Neural cell (in vitro differentiated cells): ENCODE data around the gene ZNF507. TPM values are rescaled to one million over a fixed set of nuclear protein-coding genes. Genes with fewer than 3 reads are reported as not detected.

Experiments
- H2AFZ ChIP-seq: fragments of 200-600, 300-800 bp; sonication (generic), shearing (Covaris generic); 2 replicates; pipeline ENCODE4 v1.6.0; 2014; ENCODE audit warnings: low read depth, mild to moderate bottlenecking, antibody characterized with exemption, low read length, moderate library complexity
- H3F3A ChIP-seq: fragments of 200-600 bp; shearing (Covaris generic); 2 replicates; pipeline ENCODE4 v1.6.1; 2016; ENCODE audit warnings: mild to moderate bottlenecking, moderate library complexity, mixed read lengths, antibody characterized with exemption, low read length; ENCODE audit not compliant: insufficient read depth, poor library complexity, severe bottlenecking
- H3K27ac ChIP-seq: fragments of 200-600, 300-800 bp; sonication (generic), shearing (Covaris generic); 2 replicates; pipeline ENCODE4 v1.5.1; 2014; ENCODE audit warnings: mild to moderate bottlenecking, low read length, moderate library complexity
- H3K27me3 ChIP-seq: fragments of 300-800, 200-600 bp; sonication (generic), shearing (Covaris generic); 2 replicates; pipeline ENCODE4 v1.6.0; 2014; ENCODE audit warnings: mild to moderate bottlenecking, low read depth, low read length, moderate library complexity; ENCODE audit not compliant: insufficient read depth
- H3K36me3 ChIP-seq: fragments of 300-800, 200-600 bp; sonication (generic), shearing (Covaris generic); 2 replicates; pipeline ENCODE4 v1.5.1; 2014; ENCODE audit warnings: mild to moderate bottlenecking, antibody characterized with exemption, low read length, moderate library complexity; ENCODE audit not compliant: insufficient read depth
- H3K4me2 ChIP-seq: fragments of 300-800, 200-600 bp; sonication (generic), shearing (Covaris generic); 2 replicates; pipeline ENCODE4 v1.6.0; 2014; ENCODE audit warnings: mild to moderate bottlenecking, low read length
- H3K4me3 ChIP-seq: fragments of 300-800, 200-600 bp; sonication (generic), shearing (Covaris generic); 2 replicates; pipeline ENCODE4 v1.5.1; 2014; ENCODE audit warnings: mild to moderate bottlenecking, low read length, moderate library complexity
- H3K79me2 ChIP-seq: fragments of 200-600 bp; shearing (Covaris generic); replicated peaks from 2 replicates; pipeline ENCODE4 v1.6.0; 2014; ENCODE audit warnings: mild to moderate bottlenecking, low read length, moderate library complexity; ENCODE audit not compliant: insufficient read depth
- H3K9ac ChIP-seq: fragments of 300-800, 200-600 bp; sonication (generic), shearing (Covaris generic); 2 replicates; pipeline ENCODE4 v1.6.1; 2016; ENCODE audit warnings: mild to moderate bottlenecking, low read length, mixed read lengths
- H3K9me2 ChIP-seq: fragments of 200-600 bp; shearing (Covaris generic); 2 replicates; pipeline ENCODE4 v1.6.1; 2016; ENCODE audit warnings: mild to moderate bottlenecking, low read length, mixed read lengths; ENCODE audit not compliant: insufficient read depth
- H3K9me3 ChIP-seq: fragments of 200-600, 300-800 bp; sonication (generic), shearing (Covaris generic); 2 replicates; pipeline ENCODE4 v1.6.1; 2016; ENCODE audit warnings: mild to moderate bottlenecking, mixed run types, low read length, moderate library complexity, mixed read lengths
- H4K20me1 ChIP-seq: fragments of 200-600 bp; shearing (Covaris generic); 2 replicates; pipeline ENCODE4 v1.6.1; 2016; ENCODE audit warnings: mild to moderate bottlenecking, mixed run types; ENCODE audit not compliant: insufficient read depth
- EP300 ChIP-seq: fragments of 450-650 bp; conservative IDR thresholded peaks from 2 replicates; pipeline ENCODE4 v1.6.1; 2014; ENCODE audit warnings: antibody characterized with exemption, mild to moderate bottlenecking, moderate library complexity; ENCODE audit not compliant: poor library complexity, severe bottlenecking
- EZH2 ChIP-seq: fragments of 200-600, 300-800 bp; shearing (Covaris generic), sonication (generic); IDR thresholded peaks from 2 replicates; pipeline ENCODE4 v1.6.1; 2014; ENCODE audit warnings: antibody characterized with exemption, low read length, borderline replicate concordance, mild to moderate bottlenecking; ENCODE audit not compliant: insufficient read depth, poor library complexity, severe bottlenecking
- MXI1 ChIP-seq: fragments of 450-650 bp; conservative IDR thresholded peaks from 2 replicates; pipeline ENCODE4 v1.6.1; 2014; ENCODE audit warnings: antibody characterized with exemption, mild to moderate bottlenecking; ENCODE audit not compliant: poor library complexity, severe bottlenecking
- POLR2AphosphoS5 ChIP-seq: IDR thresholded peaks from 2 replicates; pipeline ENCODE4 v1.6.1; 2012
- RAD21 ChIP-seq: fragments of 450-650 bp; conservative IDR thresholded peaks from 2 replicates; pipeline ENCODE4 v1.6.1; 2014; ENCODE audit warnings: antibody characterized with exemption, mild to moderate bottlenecking, moderate library complexity
- SMC3 ChIP-seq: fragments of 450-650 bp; conservative IDR thresholded peaks from 2 replicates; pipeline ENCODE4 v1.6.1; 2014; ENCODE audit warnings: antibody characterized with exemption, mild to moderate bottlenecking, moderate library complexity; ENCODE audit not compliant: poor library complexity
- TAF1 ChIP-seq: IDR thresholded peaks from 2 replicates; pipeline ENCODE4 v1.6.1; 2012; ENCODE audit warnings: low read depth
- polyA plus RNA-seq: library from polyadenylated mRNA; depleted of rRNA; stranded (reverse); fragments of >200 nt; gene quantifications from 2 replicates; pipeline ENCODE4 v1.2.3, GENCODE V29; 2014
- TF ChIP-seq, protein P1 (sequence below): IDR thresholded peaks from 2 replicates; pipeline ENCODE4 v1.6.1; 2012; ENCODE audit warnings: borderline replicate concordance
- TF ChIP-seq, protein P2 (sequence below): fragments of 450-650 bp; IDR thresholded peaks from 2 replicates; pipeline ENCODE4 v1.5.1; 2014; ENCODE audit warnings: antibody characterized with exemption, mild to moderate bottlenecking, moderate library complexity; ENCODE audit not compliant: poor library complexity, severe bottlenecking

Gene ZNF507
- polyA plus RNA-seq, 1 donor from 2014 or later = 9.9 TPM

DNA sequence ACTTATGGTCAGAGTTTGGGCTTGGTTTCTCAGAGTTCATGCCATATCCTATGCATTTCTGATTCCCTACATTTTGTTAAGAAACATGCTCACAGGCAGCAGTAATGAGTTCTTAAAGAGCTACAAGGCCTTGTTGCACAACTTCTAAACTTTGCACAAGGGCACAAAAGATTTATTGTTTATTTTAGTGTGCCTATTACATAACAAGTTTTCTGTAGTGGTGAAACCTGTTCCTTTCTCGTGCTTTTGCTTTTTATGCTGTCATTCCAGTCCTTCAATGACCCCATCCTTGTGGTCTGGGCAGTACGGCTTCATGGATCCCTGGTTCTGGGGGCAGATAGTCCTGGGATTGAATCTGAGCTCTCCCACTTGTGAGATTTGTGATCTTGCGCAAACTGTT, 17.8 kb downstream of the ZNF507 start:
- H3K9ac ChIP-seq = no peak overlapping the region
- no peaks in the 10 kb centered on the region for H3K27me3 ChIP-seq
- no peaks in the 10 kb centered on the region for H3F3A ChIP-seq
- H2AFZ ChIP-seq = no peak overlapping the region
- no peaks in the 10 kb centered on the region for H3K9me2 ChIP-seq
- H3K4me3 ChIP-seq = no peak overlapping the region
- TF ChIP-seq POLR2AphosphoS5 (no peak), MXI1 (no peak), SMC3 (no peak), TAF1 (no peak), EP300 (no peak), EZH2 (no peak), RAD21 (no peak)
- TF ChIP-seq, protein P1, sequence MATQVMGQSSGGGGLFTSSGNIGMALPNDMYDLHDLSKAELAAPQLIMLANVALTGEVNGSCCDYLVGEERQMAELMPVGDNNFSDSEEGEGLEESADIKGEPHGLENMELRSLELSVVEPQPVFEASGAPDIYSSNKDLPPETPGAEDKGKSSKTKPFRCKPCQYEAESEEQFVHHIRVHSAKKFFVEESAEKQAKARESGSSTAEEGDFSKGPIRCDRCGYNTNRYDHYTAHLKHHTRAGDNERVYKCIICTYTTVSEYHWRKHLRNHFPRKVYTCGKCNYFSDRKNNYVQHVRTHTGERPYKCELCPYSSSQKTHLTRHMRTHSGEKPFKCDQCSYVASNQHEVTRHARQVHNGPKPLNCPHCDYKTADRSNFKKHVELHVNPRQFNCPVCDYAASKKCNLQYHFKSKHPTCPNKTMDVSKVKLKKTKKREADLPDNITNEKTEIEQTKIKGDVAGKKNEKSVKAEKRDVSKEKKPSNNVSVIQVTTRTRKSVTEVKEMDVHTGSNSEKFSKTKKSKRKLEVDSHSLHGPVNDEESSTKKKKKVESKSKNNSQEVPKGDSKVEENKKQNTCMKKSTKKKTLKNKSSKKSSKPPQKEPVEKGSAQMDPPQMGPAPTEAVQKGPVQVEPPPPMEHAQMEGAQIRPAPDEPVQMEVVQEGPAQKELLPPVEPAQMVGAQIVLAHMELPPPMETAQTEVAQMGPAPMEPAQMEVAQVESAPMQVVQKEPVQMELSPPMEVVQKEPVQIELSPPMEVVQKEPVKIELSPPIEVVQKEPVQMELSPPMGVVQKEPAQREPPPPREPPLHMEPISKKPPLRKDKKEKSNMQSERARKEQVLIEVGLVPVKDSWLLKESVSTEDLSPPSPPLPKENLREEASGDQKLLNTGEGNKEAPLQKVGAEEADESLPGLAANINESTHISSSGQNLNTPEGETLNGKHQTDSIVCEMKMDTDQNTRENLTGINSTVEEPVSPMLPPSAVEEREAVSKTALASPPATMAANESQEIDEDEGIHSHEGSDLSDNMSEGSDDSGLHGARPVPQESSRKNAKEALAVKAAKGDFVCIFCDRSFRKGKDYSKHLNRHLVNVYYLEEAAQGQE = no peak
- TF ChIP-seq, protein P2, sequence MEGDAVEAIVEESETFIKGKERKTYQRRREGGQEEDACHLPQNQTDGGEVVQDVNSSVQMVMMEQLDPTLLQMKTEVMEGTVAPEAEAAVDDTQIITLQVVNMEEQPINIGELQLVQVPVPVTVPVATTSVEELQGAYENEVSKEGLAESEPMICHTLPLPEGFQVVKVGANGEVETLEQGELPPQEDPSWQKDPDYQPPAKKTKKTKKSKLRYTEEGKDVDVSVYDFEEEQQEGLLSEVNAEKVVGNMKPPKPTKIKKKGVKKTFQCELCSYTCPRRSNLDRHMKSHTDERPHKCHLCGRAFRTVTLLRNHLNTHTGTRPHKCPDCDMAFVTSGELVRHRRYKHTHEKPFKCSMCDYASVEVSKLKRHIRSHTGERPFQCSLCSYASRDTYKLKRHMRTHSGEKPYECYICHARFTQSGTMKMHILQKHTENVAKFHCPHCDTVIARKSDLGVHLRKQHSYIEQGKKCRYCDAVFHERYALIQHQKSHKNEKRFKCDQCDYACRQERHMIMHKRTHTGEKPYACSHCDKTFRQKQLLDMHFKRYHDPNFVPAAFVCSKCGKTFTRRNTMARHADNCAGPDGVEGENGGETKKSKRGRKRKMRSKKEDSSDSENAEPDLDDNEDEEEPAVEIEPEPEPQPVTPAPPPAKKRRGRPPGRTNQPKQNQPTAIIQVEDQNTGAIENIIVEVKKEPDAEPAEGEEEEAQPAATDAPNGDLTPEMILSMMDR = no peak
- H3K9me3 ChIP-seq = no peaks in the 10 kb centered on the region
- no peak overlapping the region for H3K4me2 ChIP-seq
- no peaks in the 10 kb centered on the region for H3K79me2 ChIP-seq
- no peak overlapping the region for H3K27ac ChIP-seq
- H4K20me1 ChIP-seq = no peaks in the 10 kb centered on the region
- H3K36me3 ChIP-seq = no peaks in the 10 kb centered on the region

DNA sequence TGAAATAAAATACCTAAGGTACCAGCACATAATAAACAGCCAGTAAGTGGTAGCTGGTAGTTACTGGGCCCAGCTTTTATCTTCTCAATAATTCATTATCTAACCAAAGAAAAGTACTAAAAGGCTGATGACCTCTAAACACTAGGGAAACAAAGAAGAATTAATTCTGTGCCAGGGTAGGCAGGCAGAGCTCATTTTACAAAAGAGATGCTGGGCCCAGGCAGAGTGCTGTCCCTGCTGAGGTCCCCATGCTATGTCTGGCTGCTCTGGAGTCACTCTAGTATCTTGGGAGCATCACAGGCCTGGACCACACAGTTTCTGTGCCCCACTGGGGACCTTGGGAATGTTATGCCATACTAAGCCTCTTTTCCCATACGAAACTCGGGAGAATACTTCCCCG, 18.2 kb downstream of the ZNF507 start:
- Histone ChIP-seq H3K9me2 (no peaks in the 10 kb centered on the region), H3K4me3 (no peak overlapping the region), H3K27ac (no peak overlapping the region), H3K9ac (no peak overlapping the region), H4K20me1 (no peaks in the 10 kb centered on the region), H3K4me2 (no peak overlapping the region), H3K27me3 (no peaks in the 10 kb centered on the region), H2AFZ (no peak overlapping the region), H3F3A (no peaks in the 10 kb centered on the region), H3K9me3 (no peaks in the 10 kb centered on the region), H3K79me2 (peaks cover under 1% of the 10 kb centered on the region), H3K36me3 (no peaks in the 10 kb centered on the region)
- TF ChIP-seq MXI1 = no peak
- TF ChIP-seq, protein P1 = no peak
- no peak for TF ChIP-seq RAD21
- TF ChIP-seq POLR2AphosphoS5 = no peak
- TF ChIP-seq SMC3 = no peak
- TF ChIP-seq EZH2 = no peak
- TF ChIP-seq, protein P2 = no peak
- no peak for TF ChIP-seq TAF1
- no peak for TF ChIP-seq EP300
